ENCODE results near the gene C16orf74.

DNA sequence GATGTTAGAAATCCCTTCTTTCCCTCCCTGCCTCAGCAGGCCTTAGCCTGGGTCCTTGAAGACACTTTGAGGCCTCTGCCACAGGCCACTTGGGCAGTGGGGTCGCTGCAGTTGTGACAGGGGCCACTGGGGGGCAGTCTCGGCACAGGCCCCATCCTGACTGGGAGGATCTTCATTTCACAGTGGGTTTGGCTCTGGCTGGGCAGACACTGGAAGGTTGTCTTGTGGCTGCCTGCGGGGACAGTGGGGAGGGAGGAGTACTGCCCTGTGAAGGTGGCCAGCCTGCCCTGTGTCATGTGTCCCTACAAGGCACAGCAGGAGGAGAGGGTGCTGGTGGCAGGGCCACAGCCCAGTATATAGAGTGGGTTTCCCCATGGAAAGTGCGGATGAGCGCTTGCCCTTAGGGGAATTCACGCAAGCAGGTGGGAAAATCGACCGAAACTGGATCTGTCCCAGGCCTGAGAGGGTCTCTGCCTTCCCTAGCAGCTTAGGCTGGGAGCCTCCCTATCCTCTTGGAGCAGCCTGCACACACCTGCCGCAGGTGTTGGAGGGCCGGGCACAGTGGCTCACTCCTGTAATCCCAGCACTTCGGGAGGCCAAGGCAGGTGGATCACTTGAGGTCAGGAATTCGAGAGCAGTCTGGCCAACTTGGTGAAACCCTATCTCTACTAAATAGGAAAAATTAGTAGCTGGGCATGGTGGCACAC, 90.9 kb downstream of the C16orf74 start:
- TF ChIP-seq CTCF (IDR thresholded peaks at IDR 0.05; ENCODE audit: low read depth, low read length) (peak; percentile 99), POLR2A (IDR thresholded peaks at IDR 0.05; ENCODE audit: extremely low read depth, insufficient read length) (no peak)
- TF ChIP-seq, protein P1, sequence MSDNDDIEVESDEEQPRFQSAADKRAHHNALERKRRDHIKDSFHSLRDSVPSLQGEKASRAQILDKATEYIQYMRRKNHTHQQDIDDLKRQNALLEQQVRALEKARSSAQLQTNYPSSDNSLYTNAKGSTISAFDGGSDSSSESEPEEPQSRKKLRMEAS (IDR thresholded peaks at IDR 0.05; ENCODE audit: low read depth, low read length) = 0 out of 2 replicates have a peak, but pooled peaks have one; percentile 10

Measured in NB4 (cell line).